HEK293 (cell line): ENCODE measurements around the gene TCEA3.

Source experiments
- CTCF ChIA-PET: fragments of 350-600 bp; formaldehyde crosslinking; extraction: SDS; loops from one replicate; lab custom pipeline; 2021; ENCODE audit warnings: antibody characterized with exemption; lab: Yijun Ruan, JAX
- POLR2A ChIA-PET: fragments of 300-600 bp; formaldehyde crosslinking; extraction: SDS; loops from one replicate; lab custom pipeline; 2020; ENCODE audit warnings: antibody characterized with exemption, inconsistent platforms; lab: Yijun Ruan, JAX
- H3K27ac ChIP-seq: fragments of 200-500 bp; sonication (Bioruptor generic); 2 replicates; pipeline ENCODE4 v1.5.1; 2014; ENCODE audit warnings: low read depth, low read length, control low read depth, inconsistent platforms; ENCODE audit errors: extremely low read depth
- H3K36me3 ChIP-seq, 2 experiments: fragments of 200-500 bp in 1 of 2; sonication (Bioruptor generic) in 1 of 2; 1 replicate in 1 of 2; 2 replicates in 1 of 2; pipeline ENCODE4 v1.5.1; 2014 to 2017; ENCODE audit warnings: inconsistent platforms in 2 of 2, low read length in 2 of 2; ENCODE audit not compliant: control insufficient read depth in 2 of 2, insufficient read depth in 1 of 2
- H3K4me1 ChIP-seq: fragments of 200-500 bp; sonication (Bioruptor generic); 2 replicates; pipeline ENCODE4 v1.5.1; 2014; ENCODE audit warnings: mild to moderate bottlenecking, low read length, inconsistent platforms; ENCODE audit not compliant: control insufficient read depth, insufficient read depth
- H3K4me3 ChIP-seq: 2 replicates; pipeline ENCODE4 v1.5.1; 2011; ENCODE audit warnings: low read depth, mild to moderate bottlenecking, control low read depth, low read length, moderate library complexity
- H3K9me3 ChIP-seq: fragments of 200-500 bp; sonication (Bioruptor generic); 2 replicates; pipeline ENCODE4 v1.5.1; 2014; ENCODE audit warnings: low read depth, low read length, inconsistent platforms; ENCODE audit not compliant: control insufficient read depth, insufficient read depth
- BCL11B ChIP-seq: fragments of 450-650 bp; formaldehyde crosslinking; IDR thresholded peaks from 2 replicates; pipeline ENCODE4 v1.5.1; 2016; ENCODE audit warnings: low read depth, missing biosample characterization, missing genetic modification characterization
- CTCF ChIP-seq: fragments of 450-650 bp; formaldehyde crosslinking; IDR thresholded peaks from 2 replicates; pipeline ENCODE4 v1.5.1; 2016; ENCODE audit warnings: missing biosample characterization, missing genetic modification characterization
- HOXC10 ChIP-seq: sonication (generic); formaldehyde crosslinking; IDR thresholded peaks from 2 replicates; pipeline ENCODE4 v1.8.1; 2023; ENCODE audit warnings: mild to moderate bottlenecking, missing genetic modification reagents
- KLF1 ChIP-seq: fragments of 450-650 bp; formaldehyde crosslinking; IDR thresholded peaks from 2 replicates; pipeline ENCODE4 v1.5.1; 2016; ENCODE audit warnings: missing biosample characterization, missing genetic modification characterization
- MYNN ChIP-seq: fragments of 450-650 bp; formaldehyde crosslinking; IDR thresholded peaks from 2 replicates; pipeline ENCODE4 v1.5.1; 2016; ENCODE audit warnings: missing biosample characterization, missing genetic modification characterization, borderline replicate concordance
- MZF1 ChIP-seq: fragments of 450-650 bp; formaldehyde crosslinking; IDR thresholded peaks from 2 replicates; pipeline ENCODE4 v1.5.1; 2017; ENCODE audit warnings: missing biosample characterization, missing genetic modification characterization, borderline replicate concordance
- PBX3 ChIP-seq: sonication (generic); formaldehyde crosslinking; IDR thresholded peaks from 2 replicates; pipeline ENCODE4 v1.8.1; 2022; ENCODE audit warnings: mild to moderate bottlenecking, moderate library complexity, missing genetic modification reagents
- ZBTB49 ChIP-seq: fragments of 450-650 bp; formaldehyde crosslinking; IDR thresholded peaks from 2 replicates; pipeline ENCODE4 v1.5.1; 2016; ENCODE audit warnings: missing biosample characterization, missing genetic modification characterization, low read depth
- ZNF121 ChIP-seq: fragments of 450-650 bp; formaldehyde crosslinking; IDR thresholded peaks from 2 replicates; pipeline ENCODE4 v1.5.1; 2016; ENCODE audit warnings: missing biosample characterization, missing genetic modification characterization
- ZNF146 ChIP-seq: fragments of 450-650 bp; formaldehyde crosslinking; IDR thresholded peaks from 2 replicates; pipeline ENCODE4 v1.5.1; 2016; ENCODE audit warnings: missing biosample characterization, missing genetic modification characterization
- ZNF157 ChIP-seq: fragments of 450-650 bp; formaldehyde crosslinking; IDR thresholded peaks from 2 replicates; pipeline ENCODE4 v1.5.1; 2016; ENCODE audit warnings: missing biosample characterization, missing genetic modification characterization
- ZNF2 ChIP-seq: fragments of 450-650 bp; formaldehyde crosslinking; IDR thresholded peaks from 2 replicates; pipeline ENCODE4 v1.5.1; 2016; ENCODE audit warnings: missing biosample characterization, missing genetic modification characterization
- ZNF280D ChIP-seq: fragments of 450-650 bp; formaldehyde crosslinking; IDR thresholded peaks from 2 replicates; pipeline ENCODE4 v1.5.1; 2016; ENCODE audit warnings: missing biosample characterization, missing genetic modification characterization
- ZNF660 ChIP-seq: fragments of 450-650 bp; IDR thresholded peaks from 2 replicates; pipeline ENCODE4 v1.5.1; 2018; ENCODE audit warnings: missing biosample characterization, mild to moderate bottlenecking, missing genetic modification characterization
- ZNF704 ChIP-seq: fragments of 450-650 bp; formaldehyde crosslinking; IDR thresholded peaks from 2 replicates; pipeline ENCODE4 v1.5.1; 2016; ENCODE audit warnings: missing biosample characterization, missing genetic modification characterization
- ZNF768 ChIP-seq: fragments of 450-650 bp; formaldehyde crosslinking; IDR thresholded peaks from 2 replicates; pipeline ENCODE4 v1.5.1; 2018; ENCODE audit warnings: missing biosample characterization, mild to moderate bottlenecking, missing genetic modification characterization

TCEA3 gene

GRCh38 chr1:23462766-23463165 is 38.2 kb upstream of the TCEA3 start:
- Histone ChIP-seq H3K36me3 (no peaks in the 10 kb centered on the region), H3K9me3 (no peaks in the 10 kb centered on the region), H3K4me3 (no peak overlapping the region), H3K4me1 (no peaks in the 10 kb centered on the region), H3K27ac (no peak overlapping the region)
- TF ChIP-seq PBX3 (CRISPR knock-in tag), result no peak
- no peak for TF ChIP-seq KLF1 (tag by site-specific recombination)
- TF ChIP-seq ZNF2, result no peak
- TF ChIP-seq ZNF704 (tag by site-specific recombination), result no peak
- TF ChIP-seq MZF1, result no peak
- TF ChIP-seq ZNF121 (tag by site-specific recombination), result no peak
- POLR2A ChIA-PET, result interaction anchor here (0.6 kb wide), 1 partner anchor 118 kb away, joined by 4 read pairs; no protein-coding TSS in a partner anchor
- CTCF ChIA-PET, result interaction anchor here (0.7 kb wide), 1 partner anchor 52 kb away, joined by 4 read pairs; no protein-coding TSS in a partner anchor

- Histone ChIP-seq H3K4me1 (no peaks in the 10 kb centered on the region), H3K36me3 (no peaks in the 10 kb centered on the region), H3K27ac (no peak overlapping the region), H3K9me3 (no peaks in the 10 kb centered on the region), H3K4me3 (no peak overlapping the region)
- TF ChIP-seq ZBTB49 (tag by site-specific recombination), result no peak
- TF ChIP-seq ZNF768 (tag by site-specific recombination), result no peak
- TF ChIP-seq CTCF, result no peak
- TF ChIP-seq BCL11B (tag by site-specific recombination), result no peak
- no peak for TF ChIP-seq ZNF660
- TF ChIP-seq ZNF157, result no peak
- ChIA-PET CTCF (no interaction called here), POLR2A (no interaction called here)
Measured at GRCh38 chr1:23461050-23461449, 36.5 kb upstream of the TCEA3 start.

- ChIA-PET CTCF (no interaction called here), POLR2A (no interaction called here)
- Histone ChIP-seq H3K36me3 (peaks cover 0 to 4% of the 10 kb centered on the region in 2 experiments; a peak in 1 of 3 replicates), H3K27ac (no peak overlapping the region), H3K4me1 (no peaks in the 10 kb centered on the region), H3K9me3 (no peaks in the 10 kb centered on the region), H3K4me3 (no peak overlapping the region)
- TF ChIP-seq ZNF280D (tag by site-specific recombination) (no peak), ZNF146 (tag by site-specific recombination) (0 out of 2 replicates have a peak, but pooled peaks have one; percentile 22), HOXC10 (CRISPR knock-in tag) (no peak), MYNN (tag by site-specific recombination) (no peak)
Measured at GRCh38 chr1:23460519-23460918, 36.0 kb upstream of the TCEA3 start.
